Kidney epithelial cell (primary cell): Measurements from ENCODE around the gene BUB1B. TPM values are rescaled to one million over a fixed set of nuclear protein-coding genes. Genes with fewer than 3 reads are reported as not detected.

Experiments used
- DNase-seq: peaks from one replicate; pipeline ENCODE4 v3.0.0-alpha.2; 2010; ENCODE audit warnings: low read depth
- H3K27me3 ChIP-seq: 2 replicates; pipeline ENCODE4 v1.6.0; 2011; ENCODE audit warnings: low read length; ENCODE audit not compliant: control insufficient read depth, insufficient read depth
- H3K36me3 ChIP-seq: 2 replicates; pipeline ENCODE4 v1.5.1; 2011; ENCODE audit warnings: low read length; ENCODE audit not compliant: control insufficient read depth, insufficient read depth
- H3K4me3 ChIP-seq: 2 replicates; pipeline ENCODE4 v1.5.1; 2011; ENCODE audit warnings: low read depth, mild to moderate bottlenecking, control low read depth, low read length
- CTCF ChIP-seq: IDR thresholded peaks from 2 replicates; pipeline ENCODE4 v1.5.1; 2011; ENCODE audit warnings: mild to moderate bottlenecking, moderate library complexity, low read length, control low read depth, inconsistent platforms; ENCODE audit not compliant: insufficient read depth, poor library complexity, severe bottlenecking
- total RNA-seq: library from RNA; depleted of rRNA; stranded (reverse); fragments of >200 nt; gene quantifications from 2 replicates; pipeline ENCODE4 v1.2.3, GENCODE V29; 2015

The BUB1B gene
- total RNA-seq, 1 donor from 2014 or later: 10.5 TPM

GRCh38 chr15:40241269-40242212 lies 80.7 kb downstream of the BUB1B start:
- no peak for TF ChIP-seq CTCF

GRCh38 chr15:40242213-40242599 lies 81.3 kb downstream of the BUB1B start:
- Histone ChIP-seq H3K27me3 (no peaks in the 10 kb centered on the region), H3K4me3 (no peak overlapping the region), H3K36me3 (no peaks in the 10 kb centered on the region)
- TF ChIP-seq CTCF: no peak
- no peak for DNase-seq

More at GRCh38 chr15:40241269-40242212, 80.7 kb downstream of the BUB1B start:
- DNase-seq: no peak
- H3K36me3 ChIP-seq: no peaks in the 10 kb centered on the region
- no peak overlapping the region for H3K4me3 ChIP-seq
- no peaks in the 10 kb centered on the region for H3K27me3 ChIP-seq

- Histone ChIP-seq H3K36me3 (no peaks in the 10 kb centered on the region), H3K4me3 (no peak overlapping the region), H3K27me3 (no peaks in the 10 kb centered on the region)
- no peak for DNase-seq
- TF ChIP-seq CTCF: no peak
Observed at GRCh38 chr15:40242601-40243000, 81.7 kb downstream of the BUB1B start.

- no peak overlapping the region for H3K4me3 ChIP-seq
- TF ChIP-seq CTCF: no peak
- H3K27me3 ChIP-seq: no peaks in the 10 kb centered on the region
- no peak for DNase-seq
- H3K36me3 ChIP-seq: no peaks in the 10 kb centered on the region
Observed at GRCh38 chr15:40243126-40243810, 82.4 kb downstream of the BUB1B start.

GRCh38 chr15:40244961-40245523 lies 84.2 kb downstream of the BUB1B start:
- Histone ChIP-seq H3K27me3 (no peaks in the 10 kb centered on the region), H3K36me3 (no peaks in the 10 kb centered on the region), H3K4me3 (no peak overlapping the region)
- TF ChIP-seq CTCF: no peak
- DNase-seq: no peak
